ENCODE data around the gene ACVR1B.

Gene ACVR1B

GRCh38 chr12:51959921-51960320 is 8.4 kb downstream of the ACVR1B start:
- FAIRE-seq (no peak), DNase-seq (ENCODE audit: insufficient read length, low spot score) (no peak)
- no peak for TF ChIP-seq POLR2A (IDR thresholded peaks at IDR 0.05; ENCODE audit: low read depth, low read length)

GRCh38 chr12:51960488-51960887 is 9.0 kb downstream of the ACVR1B start:
- DNase-seq (ENCODE audit: insufficient read length, low spot score), result no peak
- no peak for TF ChIP-seq POLR2A (IDR thresholded peaks at IDR 0.05; ENCODE audit: low read depth, low read length)
- FAIRE-seq, result no peak

- DNase-seq (ENCODE audit: insufficient read length, low spot score) (no peak), FAIRE-seq (no peak)
- no peak for TF ChIP-seq POLR2A (IDR thresholded peaks at IDR 0.05; ENCODE audit: low read depth, low read length)
Measured at GRCh38 chr12:51960890-51961289, 9.4 kb downstream of the ACVR1B start.

GRCh38 chr12:51961834-51962233 is 10.3 kb downstream of the ACVR1B start:
- FAIRE-seq (no peak), DNase-seq (ENCODE audit: insufficient read length, low spot score) (no peak)
- TF ChIP-seq POLR2A (IDR thresholded peaks at IDR 0.05; ENCODE audit: low read depth, low read length), result no peak

GRCh38 chr12:51962737-51963136 is 11.2 kb downstream of the ACVR1B start:
- no peak for TF ChIP-seq POLR2A (IDR thresholded peaks at IDR 0.05; ENCODE audit: low read depth, low read length)
- DNase-seq (ENCODE audit: insufficient read length, low spot score) (no peak), FAIRE-seq (no peak)

- no peak for DNase-seq (ENCODE audit: insufficient read length, low spot score)
- no peak for FAIRE-seq
- no peak for TF ChIP-seq POLR2A (IDR thresholded peaks at IDR 0.05; ENCODE audit: low read depth, low read length)
Measured at GRCh38 chr12:51963477-51963876, 12.0 kb downstream of the ACVR1B start.

- FAIRE-seq (no peak), DNase-seq (ENCODE audit: insufficient read length, low spot score) (no peak)
- TF ChIP-seq POLR2A (IDR thresholded peaks at IDR 0.05; ENCODE audit: low read depth, low read length), result no peak
Measured at GRCh38 chr12:51969643-51970042, 18.1 kb downstream of the ACVR1B start.

GRCh38 chr12:51970904-51971646 is 19.6 kb downstream of the ACVR1B start:
- TF ChIP-seq POLR2A (IDR thresholded peaks at IDR 0.05; ENCODE audit: low read depth, low read length), result no peak
- FAIRE-seq, result no peak
- no peak for DNase-seq (ENCODE audit: insufficient read length, low spot score)

- FAIRE-seq (no peak), DNase-seq (ENCODE audit: insufficient read length, low spot score) (no peak)
- TF ChIP-seq POLR2A (IDR thresholded peaks at IDR 0.05; ENCODE audit: low read depth, low read length), result no peak
Measured at GRCh38 chr12:51971679-51972421, 20.4 kb downstream of the ACVR1B start.

GRCh38 chr12:51972422-51972812 is 20.9 kb downstream of the ACVR1B start:
- DNase-seq (ENCODE audit: insufficient read length, low spot score) (no peak), FAIRE-seq (no peak)
- no peak for TF ChIP-seq POLR2A (IDR thresholded peaks at IDR 0.05; ENCODE audit: low read depth, low read length)

- no peak for DNase-seq (ENCODE audit: insufficient read length, low spot score)
- FAIRE-seq, result no peak
- TF ChIP-seq POLR2A (IDR thresholded peaks at IDR 0.05; ENCODE audit: low read depth, low read length), result no peak
Measured at GRCh38 chr12:51972849-51973273, 21.4 kb downstream of the ACVR1B start.

GRCh38 chr12:51973560-51973959 is 22.1 kb downstream of the ACVR1B start:
- no peak for FAIRE-seq
- no peak for DNase-seq (ENCODE audit: insufficient read length, low spot score)
- TF ChIP-seq POLR2A (IDR thresholded peaks at IDR 0.05; ENCODE audit: low read depth, low read length), result no peak

- no peak for TF ChIP-seq POLR2A (IDR thresholded peaks at IDR 0.05; ENCODE audit: low read depth, low read length)
- DNase-seq (ENCODE audit: insufficient read length, low spot score) (no peak), FAIRE-seq (no peak)
Measured at GRCh38 chr12:51974646-51975045, 23.1 kb downstream of the ACVR1B start.

- FAIRE-seq, result no peak
- no peak for TF ChIP-seq POLR2A (IDR thresholded peaks at IDR 0.05; ENCODE audit: low read depth, low read length)
- DNase-seq (ENCODE audit: insufficient read length, low spot score), result no peak
Measured at GRCh38 chr12:51975196-51975595, 23.7 kb downstream of the ACVR1B start.

Measured in H54 (cell line).